ENCODE data around the gene RSPH1.

Gene RSPH1

GRCh38 chr21:42526379-42526727 is 30.3 kb upstream of the RSPH1 start:
- in situ Hi-C loops (cut with HindIII; ENCODE audit: low sequenced_read_pairs), result no loop called here
- no peak for TF ChIP-seq CTCF (IDR thresholded peaks at IDR 0.05; ENCODE audit: low read depth, low read length, missing control alignments)

GRCh38 chr21:42525676-42526378 is 29.8 kb upstream of the RSPH1 start:
- no peak for TF ChIP-seq CTCF (IDR thresholded peaks at IDR 0.05; ENCODE audit: low read depth, low read length, missing control alignments)
- no peak overlapping the region for H3K4me3 ChIP-seq (ENCODE audit: low read depth, low read length)
- in situ Hi-C loops (cut with HindIII; ENCODE audit: low sequenced_read_pairs), result no loop called here
- DNase-seq (ENCODE audit: low read depth), result no peak

More at GRCh38 chr21:42526379-42526727, 30.3 kb upstream of the RSPH1 start:
- no peak overlapping the region for H3K4me3 ChIP-seq (ENCODE audit: low read depth, low read length)
- DNase-seq (ENCODE audit: low read depth), result no peak

GRCh38 chr21:42525029-42525581 is 29.1 kb upstream of the RSPH1 start:
- in situ Hi-C loops (cut with HindIII; ENCODE audit: low sequenced_read_pairs), result no loop called here
- peak overlapping the region; percentile 11 for H3K4me3 ChIP-seq (ENCODE audit: low read depth, low read length)
- TF ChIP-seq CTCF (IDR thresholded peaks at IDR 0.05; ENCODE audit: low read depth, low read length, missing control alignments), result no peak
- DNase-seq (ENCODE audit: low read depth), result no peak

- H3K4me3 ChIP-seq (ENCODE audit: low read depth, low read length), result peak overlapping the region; percentile 11
- in situ Hi-C loops (cut with HindIII; ENCODE audit: low sequenced_read_pairs), result no loop called here
- DNase-seq (ENCODE audit: low read depth), result peak; percentile 92
- TF ChIP-seq CTCF (IDR thresholded peaks at IDR 0.05; ENCODE audit: low read depth, low read length, missing control alignments), result no peak
These were observed 28.5 kb upstream of the RSPH1 start for GRCh38 chr21:42524341-42525028.

- no peak for DNase-seq (ENCODE audit: low read depth)
- in situ Hi-C loops (cut with HindIII; ENCODE audit: low sequenced_read_pairs), result no loop called here
- no peak overlapping the region for H3K4me3 ChIP-seq (ENCODE audit: low read depth, low read length)
- no peak for TF ChIP-seq CTCF (IDR thresholded peaks at IDR 0.05; ENCODE audit: low read depth, low read length, missing control alignments)
These were observed 27.9 kb upstream of the RSPH1 start for GRCh38 chr21:42523941-42524340.

- H3K4me3 ChIP-seq (ENCODE audit: low read depth, low read length), result no peak overlapping the region
- no peak for DNase-seq (ENCODE audit: low read depth)
- no peak for TF ChIP-seq CTCF (IDR thresholded peaks at IDR 0.05; ENCODE audit: low read depth, low read length, missing control alignments)
- in situ Hi-C loops (cut with HindIII; ENCODE audit: low sequenced_read_pairs), result no loop called here
These were observed 27.2 kb upstream of the RSPH1 start for GRCh38 chr21:42523211-42523610.

All from astrocyte of the cerebellum (primary cell).